Panc1 (cell line): ENCODE results near the gene DCTPP1.

Source experiments
- CTCF ChIP-seq: fragments of 450-650 bp; IDR thresholded peaks from 2 replicates; pipeline ENCODE4 v1.5.1; 2017; ENCODE audit warnings: mild to moderate bottlenecking
- POLR2AphosphoS5 ChIP-seq: IDR thresholded peaks from 2 replicates; pipeline ENCODE4 v1.6.1; 2012; ENCODE audit warnings: mild to moderate bottlenecking, low read depth, low read length, moderate library complexity
- REST ChIP-seq, 2 experiments: IDR thresholded peaks; 2 replicates each; pipeline ENCODE4 v1.6.1; 2011 to 2012; ENCODE audit warnings: low read depth in 2 of 2, control low read depth in 1 of 2, low read length in 1 of 2, mild to moderate bottlenecking in 1 of 2, moderate library complexity in 1 of 2; ENCODE audit not compliant: insufficient read depth in 1 of 2
- TCF7L2 ChIP-seq: IDR thresholded peaks from 2 replicates; pipeline ENCODE4 v1.6.1; 2011; ENCODE audit warnings: mild to moderate bottlenecking, low read depth, low read length, inconsistent platforms

GRCh38 chr16:30416047-30416603 lies 13.7 kb downstream of the DCTPP1 start:
- TF ChIP-seq CTCF (no peak), REST (IDR thresholded peaks at IDR 0.05; ENCODE audit: insufficient read depth in 1 of 2, low read depth in 2 of 2, low read length in 1 of 2) (no peak), POLR2AphosphoS5 (no peak), TCF7L2 (no peak)
